Colonic mucosa (tissue), 4 donors: ENCODE data around the gene EN1. TPM values are rescaled to one million over a fixed set of nuclear protein-coding genes. Genes with fewer than 3 reads are reported as not detected.

Source experiments
- DNase-seq: peaks from one replicate; pipeline ENCODE4 v3.0.0-alpha.2; 2020
- H3K27ac ChIP-seq: fragments of 200-600 bp; one replicate; pipeline ENCODE4 v1.8.0; 2021
- H3K27me3 ChIP-seq: fragments of 200-600 bp; one replicate; pipeline ENCODE4 v1.8.0; 2021
- H3K36me3 ChIP-seq: fragments of 200-600 bp; one replicate; pipeline ENCODE4 v1.8.0; 2021
- H3K4me1 ChIP-seq: fragments of 200-600 bp; one replicate; pipeline ENCODE4 v1.8.0; 2021; ENCODE audit warnings: mild to moderate bottlenecking
- H3K4me3 ChIP-seq: fragments of 200-600 bp; one replicate; pipeline ENCODE4 v1.8.0; 2021
- H3K9ac ChIP-seq, 2 donors: one replicate each; pipeline ENCODE4 v1.7.0; 2013; ENCODE audit warnings: control low read depth in 2 of 2, low read depth in 2 of 2, low read length in 2 of 2
- H3K9me3 ChIP-seq: fragments of 200-600 bp; one replicate; pipeline ENCODE4 v1.8.0; 2021
- CTCF ChIP-seq: fragments of 200-600 bp; IDR thresholded peaks from one replicate; pipeline ENCODE4 v1.8.0; 2022; ENCODE audit warnings: antibody characterized with exemption, mild to moderate bottlenecking
- intact Hi-C: fragments of 100-400 bp; cut with DNase I; formaldehyde crosslinking; loops from one replicate; pipeline ENCODE4 v1.14.1; 2022
- total RNA-seq, 2 donors: library from RNA; stranded (reverse); fragmentation: NEBNext Ultra II Directional in 1 of 2; extraction: Animal tissue kit (Norgen Biotek cat#: 25700) in 1 of 2; gene quantifications; one replicate each; pipeline ENCODE4 v1.2.1, GENCODE V29; 2021
- donor health status: healthy.
- donor health status: DM: no; HTN: no; CAD: no.
- donor health status: DM: no; HTN: no; CAD: no.

The EN1 gene
- total RNA-seq, 2 donors from 2014 or later: not detected

GRCh38 chr2:118853129-118853640 is 5.7 kb upstream of the EN1 start:
- Histone ChIP-seq H3K27me3 (peaks cover 96% of the 10 kb centered on the region), H3K9me3 (no peaks in the 10 kb centered on the region), H3K36me3 (no peaks in the 10 kb centered on the region), H3K4me3 (no peak overlapping the region), H3K27ac (no peak overlapping the region), H3K4me1 (peaks cover 8% of the 10 kb centered on the region), H3K9ac (no peak overlapping the region)
- DNase-seq: no peak
- intact Hi-C loops: loop anchor here (5.0 to 10.0 kb wide), 2 partner anchors 358 to 806 kb away; no protein-coding TSS in a partner anchor
- no peak for TF ChIP-seq CTCF

- Histone ChIP-seq H3K27ac (no peak overlapping the region), H3K9ac (no peak overlapping the region), H3K4me1 (peaks cover 11% of the 10 kb centered on the region), H3K27me3 (peaks cover 96% of the 10 kb centered on the region), H3K4me3 (no peak overlapping the region), H3K9me3 (no peaks in the 10 kb centered on the region), H3K36me3 (no peaks in the 10 kb centered on the region)
- TF ChIP-seq CTCF: no peak
- intact Hi-C loops: loop anchor here (5.0 to 10.0 kb wide), 2 partner anchors 358 to 805 kb away; no protein-coding TSS in a partner anchor
- DNase-seq: no peak
Measured at GRCh38 chr2:118852605-118853128, 5.2 kb upstream of the EN1 start.

GRCh38 chr2:118851650-118852049 is 4.2 kb upstream of the EN1 start:
- H3K4me1 ChIP-seq: peaks cover 14% of the 10 kb centered on the region
- H3K9ac ChIP-seq: no peak overlapping the region
- peaks cover 96% of the 10 kb centered on the region for H3K27me3 ChIP-seq
- H3K36me3 ChIP-seq: no peaks in the 10 kb centered on the region
- H3K4me3 ChIP-seq: no peak overlapping the region
- DNase-seq: no peak
- no peaks in the 10 kb centered on the region for H3K9me3 ChIP-seq
- H3K27ac ChIP-seq: no peak overlapping the region
- TF ChIP-seq CTCF: no peak
- intact Hi-C loops: loop anchor here (5.0 to 10.0 kb wide), 2 partner anchors 357 to 804 kb away; no protein-coding TSS in a partner anchor

GRCh38 chr2:118850901-118851415 is 3.5 kb upstream of the EN1 start:
- no peaks in the 10 kb centered on the region for H3K9me3 ChIP-seq
- no peak for DNase-seq
- peaks cover 15% of the 10 kb centered on the region for H3K4me1 ChIP-seq
- H3K27me3 ChIP-seq: peaks cover 94% of the 10 kb centered on the region
- no peak overlapping the region for H3K9ac ChIP-seq
- intact Hi-C loops: loop anchor here (5.0 to 10.0 kb wide), 2 partner anchors 356 to 804 kb away; no protein-coding TSS in a partner anchor
- H3K36me3 ChIP-seq: no peaks in the 10 kb centered on the region
- H3K27ac ChIP-seq: no peak overlapping the region
- H3K4me3 ChIP-seq: no peak overlapping the region
- TF ChIP-seq CTCF: no peak

- peaks cover 94% of the 10 kb centered on the region for H3K27me3 ChIP-seq
- H3K36me3 ChIP-seq: no peaks in the 10 kb centered on the region
- intact Hi-C loops: loop anchor here (5.0 to 10.0 kb wide), 2 partner anchors 356 to 803 kb away; no protein-coding TSS in a partner anchor
- no peak overlapping the region for H3K9ac ChIP-seq
- peaks cover 10% of the 10 kb centered on the region for H3K4me1 ChIP-seq
- no peak overlapping the region for H3K4me3 ChIP-seq
- no peak for TF ChIP-seq CTCF
- DNase-seq: no peak
- no peak overlapping the region for H3K27ac ChIP-seq
- no peaks in the 10 kb centered on the region for H3K9me3 ChIP-seq
Measured at GRCh38 chr2:118850168-118850900, 2.9 kb upstream of the EN1 start.
